A549 (cell line): ENCODE data around the gene RBBP4. TPM values are rescaled to one million over a fixed set of nuclear protein-coding genes. Genes with fewer than 3 reads are reported as not detected.

Source experiments
- ATAC-seq, 2 experiments: fragments of 200-7000 bp in 1 of 2; fragments of >200 bp in 1 of 2; cut with Nextera tagmentation in 1 of 2; cut with Tn5 transposase in 1 of 2; 3 replicates each; pipeline versions ENCODE4 v1.8.0 to v1.9.1; 2018 to 2020; ENCODE audit warnings: mild to moderate bottlenecking in 1 of 2, moderate library complexity in 1 of 2
- CTCF ChIA-PET: fragments of 300-600 bp; sonication (Branson Sonifier 250); formaldehyde crosslinking; extraction: SDS; loops from one replicate; lab custom pipeline; 2021; ENCODE audit warnings: antibody characterized with exemption, inconsistent platforms; lab: Yijun Ruan, JAX
- POLR2A ChIA-PET: fragments of 350-600 bp; formaldehyde crosslinking; extraction: SDS; loops from one replicate; lab custom pipeline; 2021; ENCODE audit warnings: antibody characterized with exemption, inconsistent platforms; lab: Yijun Ruan, JAX
- DNase-seq, 2 experiments: peaks; one replicate each; pipeline versions ENCODE4 v3.0.0 to v3.0.0-alpha.2; 2011 to 2016; ENCODE audit warnings: low read depth in 1 of 2, low spot score in 1 of 2
- FAIRE-seq: peaks from 2 replicates; lab custom pipeline; 2011; peaks lifted over from hg19 to GRCh38; lab: Jason Lieb, UNC
- H3K27ac ChIP-seq, 2 experiments: fragments of >200 bp; sonication (Bioruptor Twin); formaldehyde crosslinking; 3 replicates each; pipeline ENCODE4 v1.5.1; 2016 to 2017
- H3K4me1 ChIP-seq: fragments of >200 bp; sonication (Bioruptor Twin); formaldehyde crosslinking; 3 replicates; pipeline ENCODE4 v1.6.1; 2016
- H3K4me2 ChIP-seq: fragments of >200 bp; sonication (Bioruptor Twin); formaldehyde crosslinking; 3 replicates; pipeline ENCODE4 v1.6.1; 2016
- H3K4me3 ChIP-seq: fragments of >200 bp; sonication (Bioruptor Twin); formaldehyde crosslinking; 3 replicates; pipeline ENCODE4 v1.5.1; 2016
- H3K9me3 ChIP-seq: fragments of >200 bp; sonication (Bioruptor Twin); formaldehyde crosslinking; 3 replicates; pipeline ENCODE4 v1.6.1; 2016
- BHLHE40 ChIP-seq: IDR thresholded peaks from 2 replicates; pipeline ENCODE4 v1.6.1; 2012; ENCODE audit warnings: low read depth, low read length, inconsistent platforms
- CHD4 ChIP-seq: fragments of 200-600 bp; sonication (generic); IDR thresholded peaks from 2 replicates; pipeline ENCODE4 v1.6.1; 2016; ENCODE audit warnings: antibody characterized with exemption, mild to moderate bottlenecking, borderline replicate concordance
- EHF ChIP-seq: fragments of 250-450 bp; sonication (Bioruptor Pico); IDR thresholded peaks from 2 replicates; pipeline ENCODE4 v1.5.0; 2020; ENCODE audit warnings: mild to moderate bottlenecking
- EHMT2 ChIP-seq: fragments of 200-600 bp; sonication (generic); IDR thresholded peaks from 2 replicates; pipeline ENCODE4 v1.6.1; 2016; ENCODE audit warnings: antibody characterized with exemption, low read depth, mild to moderate bottlenecking, moderate library complexity
- FOSB ChIP-seq: fragments of 250-450 bp; sonication (Bioruptor Pico); IDR thresholded peaks from 2 replicates; pipeline ENCODE4 v1.5.0; 2020; ENCODE audit warnings: mild to moderate bottlenecking, moderate library complexity
- GATA3 ChIP-seq: IDR thresholded peaks from 2 replicates; pipeline ENCODE4 v1.6.1; 2012; ENCODE audit warnings: borderline replicate concordance
- HDAC2 ChIP-seq: fragments of 200-600 bp; sonication (generic); IDR thresholded peaks from 2 replicates; pipeline ENCODE4 v1.6.1; 2016
- HES2 ChIP-seq: fragments of >200 bp; sonication (Bioruptor Twin); formaldehyde crosslinking; IDR thresholded peaks from 2 replicates; pipeline ENCODE4 v1.6.1; 2016
- MAX ChIP-seq: IDR thresholded peaks from 2 replicates; pipeline ENCODE4 v1.6.1; 2012
- MAZ ChIP-seq: fragments of 150-350 bp; IDR thresholded peaks from 2 replicates; pipeline ENCODE4 v1.6.1; 2014; ENCODE audit warnings: antibody characterized with exemption, low read depth, low read length, borderline replicate concordance
- MYC ChIP-seq: IDR thresholded peaks from 2 replicates; pipeline ENCODE4 v1.6.1; 2012; ENCODE audit warnings: mild to moderate bottlenecking, inconsistent platforms, low read length, improper control_type of control experiment, borderline replicate concordance
- NFE2L2 ChIP-seq: fragments of 150-350 bp; conservative IDR thresholded peaks from 2 replicates; pipeline ENCODE4 v1.6.1; 2014; ENCODE audit warnings: low read length
- NPAS2 ChIP-seq: fragments of 250-450 bp; sonication (Bioruptor Pico); IDR thresholded peaks from 2 replicates; pipeline ENCODE4 v1.8.0; 2022; ENCODE audit warnings: mild to moderate bottlenecking, moderate library complexity, borderline replicate concordance
- PHF8 ChIP-seq: fragments of 200-600 bp; sonication (generic); IDR thresholded peaks from 2 replicates; pipeline ENCODE4 v1.6.1; 2016; ENCODE audit warnings: low read depth, mild to moderate bottlenecking, antibody characterized with exemption, moderate library complexity, borderline replicate concordance
- RCOR1 ChIP-seq: fragments of 150-350 bp; IDR thresholded peaks from 2 replicates; pipeline ENCODE4 v1.6.1; 2014; ENCODE audit warnings: antibody characterized with exemption, low read length, low read depth
- RFX5 ChIP-seq: fragments of 450-650 bp; IDR thresholded peaks from 2 replicates; pipeline ENCODE4 v1.7.1; 2014; ENCODE audit warnings: antibody characterized with exemption, mild to moderate bottlenecking, moderate library complexity
- SMC3 ChIP-seq: fragments of >200 bp; sonication (Bioruptor Twin); formaldehyde crosslinking; IDR thresholded peaks from 3 replicates; pipeline ENCODE4 v1.6.1; 2018; ENCODE audit warnings: inconsistent platforms
- TP53 ChIP-seq: fragments of 250-450 bp; sonication (Bioruptor Pico); IDR thresholded peaks from 2 replicates; pipeline ENCODE4 v1.5.0; 2021; ENCODE audit warnings: mild to moderate bottlenecking, moderate library complexity
- USF2 ChIP-seq: fragments of 450-650 bp; IDR thresholded peaks from 2 replicates; pipeline ENCODE4 v1.6.1; 2014; ENCODE audit warnings: antibody characterized with exemption
- ZSCAN20 ChIP-seq: fragments of 250-450 bp; sonication (Bioruptor Pico); IDR thresholded peaks from 2 replicates; pipeline ENCODE4 v1.8.0; 2022; ENCODE audit warnings: mild to moderate bottlenecking, moderate library complexity
- WGBS: methylation state at CpG from one replicate; pipeline ENCODE4 v1.1.6; 2017; ENCODE audit errors: missing lambda C conversion rate; 5-methylcytosine and 5-hydroxymethylcytosine counted together
- polyA plus RNA-seq, 4 experiments: library from polyadenylated mRNA; depleted of rRNA in 3 of 4; stranded (reverse); fragments of >200 nt; fragmentation: RNase III in 1 of 4; extraction: RNeasy Plus Mini Kit Qiagen cat#74134 plus additional on column Dnase treatment in 1 of 4; gene quantifications; 2 replicates in 3 of 4; 3 replicates in 1 of 4; pipeline ENCODE4 v1.2.3, GENCODE V29; 2011 to 2017
- TF ChIP-seq, protein P1 (sequence below): fragments of >200 bp; sonication (Bioruptor Twin); formaldehyde crosslinking; IDR thresholded peaks from 3 replicates; pipeline ENCODE4 v1.5.1; 2016

The RBBP4 gene
- polyA plus RNA-seq, 2 of the 4 experiments (the other 2 are of a cell fraction) = 107 to 137 TPM

GRCh38 chr1:32605711-32606424 is 45.1 kb upstream of the RBBP4 start:
- WGBS = 97% methylated on average over 5 of the region's 17 CpGs
- Histone ChIP-seq H3K4me1 (no peaks in the 10 kb centered on the region), H3K4me3 (no peak overlapping the region), H3K4me2 (no peak overlapping the region), H3K27ac (no peak overlapping the region), H3K9me3 (no peaks in the 10 kb centered on the region)
- ChIA-PET POLR2A (no interaction called here), CTCF (interaction anchor here (0.6 to 1.3 kb wide), 2 partner anchors 15 to 85 kb away, joined by 3 read pairs; no protein-coding TSS in a partner anchor)
- TF ChIP-seq GATA3 = no peak
- TF ChIP-seq EHF (CRISPR knock-in tag) = no peak
- TF ChIP-seq SMC3 = no peak
- TF ChIP-seq NFE2L2 = no peak
- no peak for TF ChIP-seq NPAS2 (CRISPR knock-in tag)
- TF ChIP-seq TP53 (CRISPR knock-in tag) = no peak
- TF ChIP-seq CHD4 = no peak
- no peak for FAIRE-seq
- ATAC-seq = no peak
- no peak for DNase-seq

DNA sequence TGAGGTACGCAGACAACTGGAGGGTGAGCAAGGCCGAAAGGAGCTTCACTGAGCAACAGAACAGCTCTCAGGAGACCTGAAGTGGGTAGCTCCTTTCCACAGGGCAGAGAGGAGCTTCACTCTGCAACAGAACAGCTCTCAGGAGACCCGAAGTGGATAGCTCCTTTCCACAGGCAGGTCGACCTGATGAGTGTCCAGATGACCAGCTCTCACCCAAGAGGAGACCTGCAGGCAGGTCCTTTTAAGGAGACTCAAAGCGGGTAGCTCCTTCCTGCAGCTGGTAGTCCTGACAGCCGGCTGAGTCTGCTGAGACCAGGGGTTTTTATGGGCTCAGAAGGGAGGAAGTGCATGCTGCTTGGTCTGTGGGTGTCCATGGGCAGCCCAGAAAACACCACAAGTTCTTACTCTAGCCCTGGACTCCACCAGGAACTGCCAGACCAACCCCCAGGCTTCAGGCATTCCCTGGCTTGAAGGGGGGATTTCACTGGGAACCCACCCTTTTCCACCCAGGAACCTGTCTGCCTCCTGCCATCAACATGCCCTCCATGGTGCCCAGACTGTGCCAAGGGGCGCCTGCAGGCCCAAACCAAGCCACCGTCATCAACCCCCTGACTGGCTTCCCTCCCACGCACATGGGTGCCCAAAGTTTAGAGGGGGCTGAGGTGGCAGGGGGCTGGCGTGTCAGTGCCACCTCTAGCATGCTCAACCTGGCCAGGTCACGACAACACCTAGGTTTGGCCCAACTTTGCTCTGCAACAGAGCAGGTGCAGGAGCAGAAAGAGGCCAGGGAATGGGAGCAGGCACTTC is 44.2 kb upstream of the RBBP4 start:
- CTCF ChIA-PET = interaction anchor here (1.3 kb wide), 1 partner anchor 86 kb away, joined by 3 read pairs; no protein-coding TSS in a partner anchor
- no peak for DNase-seq
- no peak overlapping the region for H3K4me2 ChIP-seq
- H3K27ac ChIP-seq = no peak overlapping the region
- POLR2A ChIA-PET = no interaction called here
- no peak for FAIRE-seq
- ATAC-seq = peak in 1 of 2 experiments; percentile 30; a peak in 1 of 6 replicates
- H3K9me3 ChIP-seq = no peaks in the 10 kb centered on the region
- no peak overlapping the region for H3K4me3 ChIP-seq
- 0 out of 3 replicates have a peak, but pooled peaks cover 4% of the 10 kb centered on the region for H3K4me1 ChIP-seq
- WGBS = 79% methylated on average over 9 of the region's 11 CpGs
- no peak for TF ChIP-seq MYC
- TF ChIP-seq BHLHE40 = no peak
- no peak for TF ChIP-seq RFX5
- no peak for TF ChIP-seq HES2
- no peak for TF ChIP-seq HDAC2
- TF ChIP-seq USF2 = no peak
- no peak for TF ChIP-seq FOSB
- no peak for TF ChIP-seq RCOR1
- TF ChIP-seq PHF8 = no peak
- no peak for TF ChIP-seq TP53 (CRISPR knock-in tag)
- no peak for TF ChIP-seq MAZ
- no peak for TF ChIP-seq CHD4
- TF ChIP-seq EHMT2 = no peak
- TF ChIP-seq MAX = no peak
- TF ChIP-seq, protein P1, sequence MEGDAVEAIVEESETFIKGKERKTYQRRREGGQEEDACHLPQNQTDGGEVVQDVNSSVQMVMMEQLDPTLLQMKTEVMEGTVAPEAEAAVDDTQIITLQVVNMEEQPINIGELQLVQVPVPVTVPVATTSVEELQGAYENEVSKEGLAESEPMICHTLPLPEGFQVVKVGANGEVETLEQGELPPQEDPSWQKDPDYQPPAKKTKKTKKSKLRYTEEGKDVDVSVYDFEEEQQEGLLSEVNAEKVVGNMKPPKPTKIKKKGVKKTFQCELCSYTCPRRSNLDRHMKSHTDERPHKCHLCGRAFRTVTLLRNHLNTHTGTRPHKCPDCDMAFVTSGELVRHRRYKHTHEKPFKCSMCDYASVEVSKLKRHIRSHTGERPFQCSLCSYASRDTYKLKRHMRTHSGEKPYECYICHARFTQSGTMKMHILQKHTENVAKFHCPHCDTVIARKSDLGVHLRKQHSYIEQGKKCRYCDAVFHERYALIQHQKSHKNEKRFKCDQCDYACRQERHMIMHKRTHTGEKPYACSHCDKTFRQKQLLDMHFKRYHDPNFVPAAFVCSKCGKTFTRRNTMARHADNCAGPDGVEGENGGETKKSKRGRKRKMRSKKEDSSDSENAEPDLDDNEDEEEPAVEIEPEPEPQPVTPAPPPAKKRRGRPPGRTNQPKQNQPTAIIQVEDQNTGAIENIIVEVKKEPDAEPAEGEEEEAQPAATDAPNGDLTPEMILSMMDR = no peak
- no peak for TF ChIP-seq ZSCAN20
- TF ChIP-seq NFE2L2 = no peak
